ENCODE results near the gene PHACTR1.

PHACTR1 gene

GRCh38 chr6:13178107-13178506 is 461.5 kb downstream of the PHACTR1 start:
- TF ChIP-seq TSHZ2 (CRISPR knock-in tag; IDR thresholded peaks at IDR 0.05), result no peak
- TF ChIP-seq ZFP3 (CRISPR knock-in tag; IDR thresholded peaks at IDR 0.05), result no peak
- TF ChIP-seq ESRRG (CRISPR knock-in tag; IDR thresholded peaks at IDR 0.05), result no peak
- TF ChIP-seq PATZ1 (CRISPR knock-in tag; IDR thresholded peaks at IDR 0.05; ENCODE audit: borderline replicate concordance), result no peak
- no peak for TF ChIP-seq OSR1 (CRISPR knock-in tag; IDR thresholded peaks at IDR 0.05)
- TF ChIP-seq TOX (CRISPR knock-in tag; IDR thresholded peaks at IDR 0.05; ENCODE audit: borderline replicate concordance), result no peak
- TF ChIP-seq ZNF8 (CRISPR knock-in tag; IDR thresholded peaks at IDR 0.05), result no peak
- TF ChIP-seq ZNF70 (CRISPR knock-in tag; IDR thresholded peaks at IDR 0.05), result no peak
- no peak for TF ChIP-seq CREB5 (CRISPR knock-in tag; IDR thresholded peaks at IDR 0.05; ENCODE audit: low read depth)
- TF ChIP-seq ARNTL (CRISPR knock-in tag; IDR thresholded peaks at IDR 0.05; ENCODE audit: borderline replicate concordance, low read depth), result no peak
- no peak for TF ChIP-seq RARB (CRISPR knock-in tag; IDR thresholded peaks at IDR 0.05)
- no peak for TF ChIP-seq PPARA (CRISPR knock-in tag; IDR thresholded peaks at IDR 0.05; ENCODE audit: borderline replicate concordance)

GRCh38 chr6:13180538-13180937 is 464.0 kb downstream of the PHACTR1 start:
- ATAC-seq, result no peak
- TF ChIP-seq POU6F1 (CRISPR knock-in tag; IDR thresholded peaks at IDR 0.05; ENCODE audit: borderline replicate concordance, low read depth), result no peak
- no peak for TF ChIP-seq CREB5 (CRISPR knock-in tag; IDR thresholded peaks at IDR 0.05; ENCODE audit: low read depth)
- no peak for TF ChIP-seq PATZ1 (CRISPR knock-in tag; IDR thresholded peaks at IDR 0.05; ENCODE audit: borderline replicate concordance)
- TF ChIP-seq TCF4 (CRISPR knock-in tag; IDR thresholded peaks at IDR 0.05; ENCODE audit: borderline replicate concordance), result no peak
- no peak for TF ChIP-seq ISL1 (CRISPR knock-in tag; IDR thresholded peaks at IDR 0.05)

More at GRCh38 chr6:13178107-13178506, 461.5 kb downstream of the PHACTR1 start:
- no peak for ATAC-seq

- no peak for TF ChIP-seq PPARA (CRISPR knock-in tag; IDR thresholded peaks at IDR 0.05; ENCODE audit: borderline replicate concordance)
- TF ChIP-seq TSHZ2 (CRISPR knock-in tag; IDR thresholded peaks at IDR 0.05), result no peak
- no peak for TF ChIP-seq ARNTL (CRISPR knock-in tag; IDR thresholded peaks at IDR 0.05; ENCODE audit: borderline replicate concordance, low read depth)
- TF ChIP-seq CSRNP3 (CRISPR knock-in tag; IDR thresholded peaks at IDR 0.05), result no peak
- no peak for TF ChIP-seq ZFP3 (CRISPR knock-in tag; IDR thresholded peaks at IDR 0.05)
- no peak for TF ChIP-seq ESRRG (CRISPR knock-in tag; IDR thresholded peaks at IDR 0.05)
- no peak for TF ChIP-seq SNAI2 (CRISPR knock-in tag; IDR thresholded peaks at IDR 0.05)
- TF ChIP-seq TCF4 (CRISPR knock-in tag; IDR thresholded peaks at IDR 0.05; ENCODE audit: borderline replicate concordance), result no peak
- TF ChIP-seq BACH2 (CRISPR knock-in tag; IDR thresholded peaks at IDR 0.05; ENCODE audit: borderline replicate concordance), result no peak
- TF ChIP-seq ZFP30 (CRISPR knock-in tag; IDR thresholded peaks at IDR 0.05), result no peak
- no peak for TF ChIP-seq ZC3H10 (CRISPR knock-in tag; IDR thresholded peaks at IDR 0.05)
- TF ChIP-seq ZNF8 (CRISPR knock-in tag; IDR thresholded peaks at IDR 0.05), result no peak
- TF ChIP-seq OSR1 (CRISPR knock-in tag; IDR thresholded peaks at IDR 0.05), result no peak
- no peak for TF ChIP-seq ZNF70 (CRISPR knock-in tag; IDR thresholded peaks at IDR 0.05)
- TF ChIP-seq TOX (CRISPR knock-in tag; IDR thresholded peaks at IDR 0.05; ENCODE audit: borderline replicate concordance), result no peak
- TF ChIP-seq ISL1 (CRISPR knock-in tag; IDR thresholded peaks at IDR 0.05), result no peak
- TF ChIP-seq RARB (CRISPR knock-in tag; IDR thresholded peaks at IDR 0.05), result no peak
- TF ChIP-seq ZNF565 (CRISPR knock-in tag; conservative IDR thresholded peaks at IDR 0.05; ENCODE audit: low read depth), result no peak
- ATAC-seq, result no peak
Observed at GRCh38 chr6:13181393-13181792, 464.8 kb downstream of the PHACTR1 start.

Measured in SK-N-SH treated with all-trans-retinoic acid at 6 μM for 48 hours (cell line).